Sigmoid colon (tissue), 3 donors: ENCODE data around the gene SEPTIN7.

ENCODE experiments used
- CTCF ChIP-seq, 4 experiments: fragments of 450-650 bp in 3 of 4; fragments of 200-600 bp in 1 of 4; IDR thresholded peaks; one replicate each; pipeline ENCODE4 v1.5.1; 2016 to 2019; ENCODE audit warnings: antibody characterized with exemption in 4 of 4, mild to moderate bottlenecking in 3 of 4, moderate library complexity in 2 of 4
- POLR2A ChIP-seq, 2 donors: fragments of 450-650 bp; IDR thresholded peaks; one replicate each; pipeline ENCODE4 v1.6.1; 2016; ENCODE audit warnings: antibody characterized with exemption in 2 of 2, mild to moderate bottlenecking in 2 of 2, moderate library complexity in 2 of 2

GRCh38 chr7:35849158-35849831 is 48.4 kb downstream of the SEPTIN7 start:
- TF ChIP-seq CTCF (IDR thresholded peaks at IDR 0.05) (no peak), POLR2A (IDR thresholded peaks at IDR 0.05) (no peak)
